Neutrophil (primary cell): ENCODE results near the gene GNPDA2.

Source experiments
- H3K27ac ChIP-seq: fragments of 200-600 bp; sonication (generic); 2 replicates; pipeline ENCODE4 v1.5.1; 2016; ENCODE audit warnings: mild to moderate bottlenecking, moderate library complexity
- H3K27me3 ChIP-seq: fragments of 200-600 bp; sonication (generic); 2 replicates; pipeline ENCODE4 v1.6.0; 2016; ENCODE audit warnings: mild to moderate bottlenecking
- H3K36me3 ChIP-seq: fragments of 200-600 bp; sonication (generic); 2 replicates; pipeline ENCODE4 v1.5.1; 2017
- H3K4me1 ChIP-seq, 2 experiments: fragments of 200-600 bp in 1 of 2; sonication (generic) in 1 of 2; 1 replicate in 1 of 2; 2 replicates in 1 of 2; pipeline versions ENCODE4 v1.5.1 to v1.6.1; 2013 to 2016; ENCODE audit warnings: low read depth in 1 of 2, low read length in 1 of 2, mild to moderate bottlenecking in 1 of 2, moderate library complexity in 1 of 2; ENCODE audit not compliant: control insufficient read depth in 1 of 2, insufficient read depth in 1 of 2
- H3K4me3 ChIP-seq, 2 experiments: fragments of 200-600 bp in 1 of 2; sonication (generic) in 1 of 2; 1 replicate in 1 of 2; 2 replicates in 1 of 2; pipeline ENCODE4 v1.5.1; 2013 to 2016; ENCODE audit warnings: low read depth in 1 of 2, low read length in 1 of 2, mild to moderate bottlenecking in 1 of 2, moderate library complexity in 1 of 2
- H3K9me3 ChIP-seq: fragments of 200-600 bp; sonication (generic); 2 replicates; pipeline ENCODE4 v1.5.1; 2016
- CTCF ChIP-seq: fragments of 200-600 bp; sonication (generic); IDR thresholded peaks from 2 replicates; pipeline ENCODE4 v1.5.1; 2016; ENCODE audit warnings: antibody characterized with exemption

Gene GNPDA2

GRCh38 chr4:44720371-44720770 lies 6.0 kb downstream of the GNPDA2 start:
- H3K36me3 ChIP-seq: no peaks in the 10 kb centered on the region
- H3K27me3 ChIP-seq: peaks cover 8% of the 10 kb centered on the region
- no peak for TF ChIP-seq CTCF
- no peaks in the 10 kb centered on the region for H3K9me3 ChIP-seq
- no peaks in the 10 kb centered on the region for H3K4me1 ChIP-seq
- H3K4me3 ChIP-seq: no peak overlapping the region
- no peak overlapping the region for H3K27ac ChIP-seq

DNA sequence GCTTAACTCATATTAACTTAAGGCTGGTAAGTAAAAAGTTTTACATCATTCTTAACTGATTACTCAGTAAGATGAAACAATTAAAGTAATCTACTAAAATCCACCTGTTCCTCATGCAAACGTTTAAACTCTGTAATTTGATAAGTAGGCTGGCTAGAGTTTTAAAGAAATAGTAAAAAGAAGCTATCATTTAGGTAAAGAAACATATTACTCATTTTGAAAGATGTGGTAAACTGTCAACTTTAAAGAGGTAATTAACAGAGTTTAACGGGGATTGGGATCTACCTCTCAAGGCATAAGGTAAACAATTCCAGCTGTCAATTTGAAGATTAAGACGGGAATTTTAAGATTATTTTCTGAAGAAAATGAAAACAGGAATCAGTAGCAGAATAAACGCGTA lies 9.8 kb downstream of the GNPDA2 start:
- Histone ChIP-seq H3K36me3 (no peaks in the 10 kb centered on the region), H3K4me1 (no peaks in the 10 kb centered on the region), H3K9me3 (no peaks in the 10 kb centered on the region), H3K27me3 (no peaks in the 10 kb centered on the region), H3K27ac (no peak overlapping the region), H3K4me3 (no peak overlapping the region)
- no peak for TF ChIP-seq CTCF

DNA sequence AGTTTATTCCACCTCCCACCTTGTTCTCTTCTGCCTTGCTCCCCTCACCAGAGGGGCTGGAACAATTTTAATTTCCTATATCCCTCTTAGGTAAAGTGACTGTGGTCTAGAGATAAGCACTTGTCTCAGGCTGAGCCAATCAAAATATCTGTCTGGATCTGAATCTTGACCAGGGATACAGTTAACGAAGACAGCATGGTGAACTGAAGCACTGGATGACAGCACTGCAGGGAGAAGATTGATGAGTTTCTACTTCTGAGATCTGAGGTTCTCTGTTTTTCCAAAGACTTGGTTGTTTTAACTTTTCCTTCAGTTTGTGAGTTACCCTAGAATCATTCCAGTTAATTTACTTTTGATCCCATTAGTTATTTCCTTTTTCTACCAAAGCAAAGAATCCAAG lies 13.2 kb downstream of the GNPDA2 start:
- H3K36me3 ChIP-seq: no peaks in the 10 kb centered on the region

DNA sequence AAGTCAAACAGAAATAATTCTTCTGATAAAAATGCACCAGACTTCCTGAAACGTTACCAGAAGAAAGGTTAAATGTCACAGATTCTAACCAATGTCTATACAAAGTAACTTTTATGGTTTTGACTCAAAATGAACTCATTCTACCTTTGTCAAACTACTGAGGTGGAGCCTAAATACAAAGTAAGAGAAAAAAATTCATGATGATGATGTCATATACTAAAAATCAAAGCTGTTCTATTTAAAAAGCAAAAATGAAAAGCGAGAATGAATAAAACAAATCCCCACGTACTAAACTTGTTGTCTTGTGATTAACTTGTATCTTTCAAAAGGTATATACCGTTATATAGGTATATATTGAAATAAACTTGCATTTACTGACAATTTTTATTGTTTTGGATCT lies 21.7 kb downstream of the GNPDA2 start:
- Histone ChIP-seq H3K4me3 (no peak overlapping the region), H3K27me3 (no peaks in the 10 kb centered on the region), H3K27ac (no peak overlapping the region), H3K36me3 (peaks cover 27% of the 10 kb centered on the region), H3K4me1 (no peaks in the 10 kb centered on the region), H3K9me3 (no peaks in the 10 kb centered on the region)
- no peak for TF ChIP-seq CTCF

More for the DNA sequence above, 13.2 kb downstream of the GNPDA2 start:
- TF ChIP-seq CTCF: no peak
- no peaks in the 10 kb centered on the region for H3K9me3 ChIP-seq
- H3K27me3 ChIP-seq: no peaks in the 10 kb centered on the region
- no peaks in the 10 kb centered on the region for H3K4me1 ChIP-seq
- H3K27ac ChIP-seq: no peak overlapping the region
- H3K4me3 ChIP-seq: no peak overlapping the region

GRCh38 chr4:44701037-44701436 lies 25.3 kb downstream of the GNPDA2 start:
- TF ChIP-seq CTCF: no peak
- Histone ChIP-seq H3K9me3 (no peaks in the 10 kb centered on the region), H3K4me3 (no peak overlapping the region), H3K36me3 (peaks cover 55% of the 10 kb centered on the region), H3K27ac (no peak overlapping the region), H3K27me3 (no peaks in the 10 kb centered on the region), H3K4me1 (no peaks in the 10 kb centered on the region)

DNA sequence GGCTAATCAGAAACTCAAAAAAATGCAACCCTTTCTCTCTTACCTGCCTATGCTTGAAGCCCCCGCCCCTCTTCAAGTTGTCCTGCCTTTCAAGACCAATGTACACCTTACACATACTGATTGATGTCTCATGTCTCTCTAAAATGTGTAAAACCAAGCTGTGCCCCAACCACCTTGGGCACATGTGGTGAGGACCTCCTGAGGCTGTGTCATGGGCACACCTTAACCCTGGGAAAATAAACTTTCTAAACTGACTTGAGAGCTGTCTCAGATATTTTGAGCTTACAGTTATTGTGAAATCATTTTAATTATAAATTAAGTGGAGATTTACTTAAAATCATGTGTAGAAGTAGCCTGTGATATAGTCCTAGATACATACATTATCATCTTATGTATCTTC lies 25.9 kb downstream of the GNPDA2 start:
- H3K36me3 ChIP-seq: peaks cover 61% of the 10 kb centered on the region
- no peak for TF ChIP-seq CTCF
- H3K27me3 ChIP-seq: no peaks in the 10 kb centered on the region
- no peak overlapping the region for H3K27ac ChIP-seq
- H3K4me1 ChIP-seq: no peaks in the 10 kb centered on the region
- no peak overlapping the region for H3K4me3 ChIP-seq
- H3K9me3 ChIP-seq: no peaks in the 10 kb centered on the region
